Sigmoid colon (tissue), 4 donors: ENCODE measurements around the gene UBTD2.

Experiments
- POLR2A ChIP-seq, 2 donors: fragments of 450-650 bp; IDR thresholded peaks; one replicate each; pipeline ENCODE4 v1.6.1; 2016; ENCODE audit warnings: antibody characterized with exemption in 2 of 2, mild to moderate bottlenecking in 2 of 2, moderate library complexity in 2 of 2
- POLR2AphosphoS5 ChIP-seq, 4 donors: sonication (generic); formaldehyde crosslinking; IDR thresholded peaks; one replicate each; pipeline ENCODE4 v1.6.1; 2017; ENCODE audit warnings: antibody characterized with exemption in 4 of 4
- TF ChIP-seq, protein P1 (sequence below), 4 experiments: fragments of 450-650 bp in 3 of 4; fragments of 200-600 bp in 1 of 4; IDR thresholded peaks; one replicate each; pipeline ENCODE4 v1.5.1; 2016 to 2019; ENCODE audit warnings: antibody characterized with exemption in 4 of 4, mild to moderate bottlenecking in 3 of 4, moderate library complexity in 2 of 4

DNA sequence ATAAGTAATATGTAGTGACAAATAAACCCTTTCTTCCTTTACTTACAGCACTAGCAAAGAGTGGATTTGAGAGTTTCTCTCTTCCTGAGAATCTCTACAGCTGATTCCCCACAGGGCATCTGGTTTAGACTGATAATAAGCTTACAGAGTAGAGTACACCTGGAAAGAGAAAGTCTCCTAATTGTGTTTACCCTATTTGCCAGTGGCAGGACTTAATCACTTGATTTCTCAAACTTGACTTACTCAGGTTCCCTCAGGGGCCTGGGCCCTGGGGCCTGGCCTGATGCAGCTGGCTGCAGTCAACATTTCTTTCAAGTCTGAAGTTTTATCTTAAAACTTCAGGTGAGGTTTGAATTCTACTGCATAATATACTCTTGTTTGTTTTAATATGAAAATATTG, 38.0 kb upstream of the UBTD2 start:
- TF ChIP-seq POLR2AphosphoS5 (IDR thresholded peaks at IDR 0.05) (no peak), POLR2A (IDR thresholded peaks at IDR 0.05) (no peak)
- TF ChIP-seq, protein P1, sequence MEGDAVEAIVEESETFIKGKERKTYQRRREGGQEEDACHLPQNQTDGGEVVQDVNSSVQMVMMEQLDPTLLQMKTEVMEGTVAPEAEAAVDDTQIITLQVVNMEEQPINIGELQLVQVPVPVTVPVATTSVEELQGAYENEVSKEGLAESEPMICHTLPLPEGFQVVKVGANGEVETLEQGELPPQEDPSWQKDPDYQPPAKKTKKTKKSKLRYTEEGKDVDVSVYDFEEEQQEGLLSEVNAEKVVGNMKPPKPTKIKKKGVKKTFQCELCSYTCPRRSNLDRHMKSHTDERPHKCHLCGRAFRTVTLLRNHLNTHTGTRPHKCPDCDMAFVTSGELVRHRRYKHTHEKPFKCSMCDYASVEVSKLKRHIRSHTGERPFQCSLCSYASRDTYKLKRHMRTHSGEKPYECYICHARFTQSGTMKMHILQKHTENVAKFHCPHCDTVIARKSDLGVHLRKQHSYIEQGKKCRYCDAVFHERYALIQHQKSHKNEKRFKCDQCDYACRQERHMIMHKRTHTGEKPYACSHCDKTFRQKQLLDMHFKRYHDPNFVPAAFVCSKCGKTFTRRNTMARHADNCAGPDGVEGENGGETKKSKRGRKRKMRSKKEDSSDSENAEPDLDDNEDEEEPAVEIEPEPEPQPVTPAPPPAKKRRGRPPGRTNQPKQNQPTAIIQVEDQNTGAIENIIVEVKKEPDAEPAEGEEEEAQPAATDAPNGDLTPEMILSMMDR (IDR thresholded peaks at IDR 0.05): no peak
